Smooth muscle cell of the brain vasculature (primary cell): ENCODE measurements around the gene CHI3L2.

Experiments
- DNase-seq: peaks from one replicate; pipeline ENCODE4 v3.0.0-alpha.2; 2012; ENCODE audit warnings: low read depth, low spot score

CHI3L2 gene

GRCh38 chr1:111251570-111251969 lies 24.1 kb downstream of the CHI3L2 start:
- no peak for DNase-seq

DNA sequence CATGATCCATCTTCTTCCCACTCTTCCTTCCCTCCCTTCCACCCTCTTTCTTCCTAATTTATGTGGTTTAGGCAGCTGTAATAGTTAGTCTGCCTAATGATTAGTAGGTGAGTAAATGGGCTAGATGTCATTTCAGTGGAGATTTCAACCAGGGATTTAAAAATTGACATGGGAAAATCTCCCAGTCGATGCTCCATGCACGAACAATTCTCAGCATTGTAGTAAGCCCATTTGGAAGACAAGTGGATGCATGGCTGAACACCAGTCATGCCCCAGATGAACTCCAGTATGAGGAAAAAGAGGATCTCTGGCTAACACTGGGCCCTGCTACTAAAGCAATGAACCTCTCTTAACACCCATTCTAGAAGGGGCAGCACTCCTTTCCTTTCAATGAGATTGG lies 25.3 kb downstream of the CHI3L2 start:
- DNase-seq, result no peak

DNA sequence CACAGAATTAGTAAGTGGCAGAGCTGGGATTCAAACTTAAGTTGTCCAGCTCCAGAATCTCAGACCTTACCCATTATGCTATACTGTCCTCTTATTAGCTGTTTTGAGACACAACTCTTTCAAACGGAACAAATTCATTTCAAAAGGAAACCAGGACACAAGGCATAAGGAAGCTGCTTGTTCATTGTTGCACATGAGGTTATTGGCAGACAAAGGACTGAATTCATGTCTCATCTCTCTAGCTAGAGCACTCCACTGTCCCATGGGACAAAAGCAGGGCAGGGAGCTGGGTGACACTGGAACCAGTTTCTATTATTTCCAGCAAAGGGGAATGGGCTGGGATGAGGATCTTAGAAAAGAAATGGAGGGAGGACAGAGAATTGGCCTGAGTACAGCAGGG lies 26.4 kb downstream of the CHI3L2 start:
- DNase-seq, result no peak

DNA sequence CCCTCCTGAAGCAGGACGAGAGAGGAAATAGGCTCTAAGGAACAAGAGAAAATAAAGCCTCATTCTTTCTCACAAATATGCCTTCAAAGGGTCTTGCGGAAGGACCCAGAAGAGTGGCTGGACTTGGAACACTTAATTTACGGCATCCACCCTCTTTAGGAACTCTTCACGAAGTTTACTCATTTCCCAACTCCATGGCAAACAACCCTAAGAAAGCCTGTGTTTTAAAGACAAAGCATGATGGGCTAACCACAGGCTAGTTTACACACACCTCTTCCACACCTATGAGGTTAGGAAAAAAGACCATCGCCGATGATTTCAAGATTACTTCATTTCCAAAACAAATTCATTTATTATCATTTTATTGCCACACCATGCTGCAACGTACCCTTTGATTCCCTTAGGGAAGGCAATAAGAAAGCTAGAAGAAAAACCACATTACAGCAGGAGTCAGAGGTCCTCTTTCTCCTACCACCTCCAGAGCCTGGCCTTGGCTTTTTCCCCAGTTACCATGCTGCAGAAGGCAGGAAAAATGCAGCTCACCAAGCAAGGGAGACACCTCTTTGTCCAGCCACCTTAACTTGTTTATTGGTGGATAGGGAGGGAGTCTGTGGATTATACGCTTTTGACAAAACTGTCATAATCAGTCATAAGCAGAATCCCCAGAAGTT lies 29.6 kb downstream of the CHI3L2 start:
- no peak for DNase-seq

GRCh38 chr1:111267801-111268508 lies 40.4 kb downstream of the CHI3L2 start:
- DNase-seq, result no peak

GRCh38 chr1:111269825-111270406 lies 42.4 kb downstream of the CHI3L2 start:
- no peak for DNase-seq

DNA sequence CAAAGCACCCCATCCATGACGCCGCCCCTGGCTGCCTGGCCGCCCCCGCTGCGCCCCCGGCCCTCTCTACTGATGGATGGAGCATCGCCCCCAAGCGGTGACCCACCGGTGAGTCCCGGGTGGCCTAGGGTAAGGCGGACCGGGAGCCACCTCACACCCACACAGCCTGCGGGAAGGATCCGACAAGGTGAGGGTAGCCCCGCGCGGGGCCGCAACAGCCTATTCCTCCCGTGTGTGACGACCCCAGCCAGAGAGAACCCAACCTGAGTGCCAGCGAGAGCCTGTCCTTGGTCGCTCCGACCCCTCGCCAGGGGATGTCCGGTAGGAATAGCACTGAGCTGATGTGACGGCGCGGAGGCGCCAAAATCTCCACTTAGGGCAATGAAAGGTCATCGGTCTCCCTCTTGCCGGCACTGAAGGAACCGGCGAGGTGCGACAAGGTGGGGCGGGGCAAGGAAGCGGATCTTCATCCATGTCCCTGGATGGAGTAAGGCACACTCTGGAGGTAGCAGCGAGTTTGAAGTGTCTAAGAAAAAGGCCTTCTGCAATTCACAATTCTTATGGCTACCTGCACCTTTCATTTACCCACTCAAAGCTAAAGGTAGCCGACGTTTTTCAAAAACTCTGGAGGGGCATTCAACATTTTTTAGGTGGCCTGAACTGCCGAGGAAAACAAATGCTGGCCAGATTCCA lies 43.4 kb downstream of the CHI3L2 start:
- DNase-seq, result no peak

DNA sequence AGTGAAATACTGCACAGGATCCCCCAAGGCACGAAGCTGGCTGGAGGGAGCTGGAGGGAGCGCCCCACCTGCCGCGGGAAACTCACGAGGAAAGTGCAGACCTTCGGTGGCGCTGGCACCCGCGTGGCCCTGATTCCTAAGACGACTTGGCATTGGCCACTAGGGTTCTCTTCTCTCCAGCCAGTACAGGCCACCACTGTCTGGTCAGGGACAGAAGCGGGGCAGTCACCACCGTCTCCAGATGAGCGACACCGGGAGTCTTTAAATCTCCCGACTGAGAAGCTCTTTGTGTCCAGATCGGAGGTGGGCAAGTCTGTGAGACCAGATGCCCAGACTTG lies 43.9 kb downstream of the CHI3L2 start:
- no peak for DNase-seq

DNA sequence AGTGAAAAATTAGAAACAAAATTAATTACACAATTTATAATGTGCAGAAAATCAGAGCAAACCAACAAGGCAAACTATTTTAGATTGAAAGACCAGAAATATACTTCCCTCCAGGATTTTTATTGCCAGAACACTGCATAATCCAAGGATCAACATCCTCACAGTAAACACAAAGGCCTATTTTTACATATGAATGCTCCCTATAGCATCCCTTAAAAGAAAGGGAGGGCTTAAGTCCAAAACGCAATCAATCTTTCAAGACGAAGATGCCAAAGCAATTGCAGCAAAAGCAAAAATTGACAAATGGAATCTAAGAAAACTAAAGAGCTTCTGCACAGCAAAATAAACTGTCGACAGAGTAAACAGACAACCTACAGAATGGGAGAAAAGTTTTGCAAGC lies 44.6 kb downstream of the CHI3L2 start:
- DNase-seq, result no peak

GRCh38 chr1:111274653-111275052 lies 47.1 kb downstream of the CHI3L2 start:
- no peak for DNase-seq

DNA sequence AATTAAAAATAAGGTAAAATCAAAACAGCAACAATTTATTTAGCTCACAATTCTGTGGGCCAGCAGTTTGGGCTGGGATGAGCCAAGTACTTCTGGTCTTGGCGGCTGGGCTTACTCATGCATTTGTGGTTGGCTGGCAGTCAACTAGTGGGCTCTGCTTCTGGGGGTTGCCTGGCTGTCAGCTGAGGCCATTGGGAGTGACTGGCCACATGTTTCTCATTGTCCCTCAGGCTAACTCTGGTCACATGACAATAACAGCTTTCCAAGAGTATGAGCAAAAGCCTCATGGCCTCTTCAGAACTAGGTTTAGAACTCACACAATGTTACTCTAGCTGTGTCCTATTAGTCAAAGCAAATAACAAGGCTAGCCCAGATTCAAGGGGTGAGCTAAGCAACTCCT lies 47.6 kb downstream of the CHI3L2 start:
- DNase-seq, result no peak

DNA sequence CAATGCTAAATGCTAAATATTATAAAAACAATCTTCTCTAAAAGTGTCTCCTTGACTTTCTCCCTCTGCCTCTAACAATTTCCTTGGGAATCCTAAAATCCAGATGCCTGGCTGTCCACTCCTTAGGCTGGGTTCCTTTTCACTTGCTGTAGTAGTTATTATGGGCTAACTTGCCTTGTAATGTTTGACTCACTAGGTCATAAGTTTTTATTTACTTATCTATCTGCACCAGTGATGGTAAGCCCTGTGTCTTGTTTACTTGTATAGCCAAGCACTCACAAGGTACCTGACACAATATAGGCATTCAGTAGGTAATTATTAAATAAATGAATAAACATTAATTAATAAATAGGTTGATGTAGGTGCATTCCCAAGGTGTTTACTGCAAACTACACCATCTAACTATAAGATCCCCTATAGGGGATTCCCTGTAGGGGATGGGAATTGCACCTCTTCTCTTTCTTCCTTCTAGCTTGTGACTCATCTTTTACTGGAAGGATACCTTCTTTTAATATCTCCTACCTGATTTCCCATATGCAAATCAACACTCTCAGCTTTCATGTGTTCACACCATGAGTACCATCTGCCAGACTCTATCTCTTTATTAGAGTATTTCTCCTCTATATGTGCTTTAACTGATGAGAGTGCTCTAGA lies 48.4 kb downstream of the CHI3L2 start:
- no peak for DNase-seq

DNA sequence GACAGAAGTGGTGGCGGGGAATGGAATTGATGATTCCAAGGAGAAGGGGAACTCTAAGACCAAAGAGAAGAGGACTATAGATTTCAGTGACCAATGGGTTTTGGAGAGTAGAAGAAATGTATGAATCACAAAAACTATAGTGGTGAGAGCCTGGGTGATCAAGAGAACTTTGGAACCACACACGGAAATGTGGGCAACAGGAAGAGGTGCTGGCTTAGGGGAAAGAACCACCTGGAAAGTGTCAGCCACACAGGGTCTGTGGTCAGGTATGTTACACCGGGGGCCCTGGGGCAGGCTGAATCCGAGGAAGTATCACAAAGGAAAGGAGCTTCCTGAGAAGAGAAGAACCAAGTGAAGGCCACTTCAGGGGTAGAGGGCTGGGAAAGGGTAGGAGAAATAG lies 51.6 kb downstream of the CHI3L2 start:
- DNase-seq, result no peak

DNA sequence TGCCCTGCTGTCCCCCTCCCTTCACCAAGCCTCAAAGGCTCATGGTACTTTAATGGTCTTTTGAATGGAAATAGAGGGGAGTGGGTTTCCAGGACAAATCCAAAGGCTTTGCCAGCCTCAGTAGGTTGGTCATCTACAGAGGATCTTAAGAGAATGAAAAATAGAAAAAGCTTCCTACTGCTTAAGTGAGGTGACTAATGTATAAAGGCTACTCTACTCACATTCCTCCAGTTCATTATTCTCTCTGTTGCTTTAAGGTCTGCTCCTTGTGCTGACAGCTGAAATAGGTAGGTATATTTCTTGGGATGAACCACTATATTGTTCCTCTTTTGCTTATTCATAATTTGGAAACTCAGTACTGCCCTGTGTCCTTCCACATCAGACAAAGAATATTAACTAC lies 52.8 kb downstream of the CHI3L2 start:
- no peak for DNase-seq

DNA sequence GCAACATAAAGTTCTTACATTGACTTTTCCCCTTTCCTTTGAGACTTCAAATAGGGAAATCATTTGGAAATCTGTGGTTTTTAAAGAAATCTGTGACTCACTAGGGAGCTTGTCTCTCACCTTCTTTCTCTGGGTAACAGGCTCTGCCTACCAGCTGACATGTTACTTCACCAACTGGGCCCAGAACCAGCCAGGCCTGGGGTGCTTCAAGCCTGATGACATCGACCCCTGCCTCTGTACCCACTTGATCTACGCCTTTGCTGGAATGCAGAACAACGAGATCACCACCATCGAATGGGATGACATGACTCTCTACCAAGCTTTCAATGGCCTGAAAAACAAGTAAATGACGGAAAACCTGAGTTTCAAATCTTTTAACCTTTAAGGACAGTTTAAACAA lies 53.9 kb downstream of the CHI3L2 start:
- no peak for DNase-seq

GRCh38 chr1:111283838-111284237 lies 56.3 kb downstream of the CHI3L2 start:
- no peak for DNase-seq

DNA sequence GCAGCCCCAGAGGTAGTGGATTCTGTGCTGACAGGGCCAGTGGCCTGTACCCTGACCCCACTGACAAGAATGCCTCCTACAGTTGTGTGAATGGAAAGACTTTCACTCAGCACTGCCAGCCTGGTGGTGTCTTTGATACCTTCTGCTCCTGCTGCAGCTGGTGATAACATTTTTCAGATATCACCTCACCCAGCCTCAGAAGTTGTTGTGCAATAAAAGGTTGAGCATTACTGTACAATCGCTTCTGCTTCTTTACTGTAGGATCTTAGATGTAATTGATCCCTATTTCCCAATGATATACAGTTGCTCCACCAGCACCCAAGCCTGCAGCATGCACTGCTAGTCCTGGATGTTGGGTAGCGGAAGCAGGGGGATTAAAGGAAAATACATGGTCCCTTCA lies 58.4 kb downstream of the CHI3L2 start:
- no peak for DNase-seq

DNA sequence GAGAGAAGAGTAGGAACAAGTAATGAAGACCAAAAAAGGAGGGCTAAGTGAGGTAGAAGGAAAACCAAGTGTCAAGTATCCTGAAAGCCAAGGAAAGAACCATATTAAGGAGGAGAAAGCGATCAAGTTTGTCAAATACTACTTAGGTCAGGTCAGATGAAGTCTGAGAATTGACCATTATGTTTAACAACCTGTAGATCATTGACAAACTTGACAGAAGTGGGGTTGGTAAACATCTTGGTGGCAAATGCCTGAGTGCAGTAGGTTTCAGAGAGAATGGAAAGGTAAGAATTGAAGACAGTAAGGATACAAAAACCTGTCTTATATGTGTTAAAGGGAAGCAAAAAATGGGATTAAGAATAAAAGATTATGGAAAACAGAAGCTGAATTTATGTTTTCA lies 59.4 kb downstream of the CHI3L2 start:
- DNase-seq, result no peak

- DNase-seq, result no peak
Measured at GRCh38 chr1:111289371-111289770, 61.9 kb downstream of the CHI3L2 start.

- DNase-seq, result no peak
Measured at GRCh38 chr1:111290104-111290503, 62.6 kb downstream of the CHI3L2 start.

DNA sequence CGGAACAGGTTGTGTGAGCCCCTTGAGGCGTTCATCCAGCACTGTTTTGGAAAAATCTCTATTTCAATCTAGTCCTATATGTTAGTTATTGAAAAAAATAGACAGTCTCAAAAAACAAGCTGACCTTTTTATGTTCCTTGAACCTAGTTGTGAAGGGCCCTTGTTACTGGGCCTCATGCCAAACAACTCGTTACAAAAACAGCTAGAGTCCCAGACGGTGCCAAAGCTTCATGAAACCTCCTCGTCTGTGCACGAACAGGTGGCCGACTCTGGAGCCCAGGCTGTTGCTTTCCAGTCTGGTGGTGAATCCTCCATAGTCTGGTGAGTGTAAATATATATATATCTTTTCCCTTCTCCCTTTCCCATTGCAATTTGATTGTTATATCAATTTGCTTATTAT lies 63.1 kb downstream of the CHI3L2 start, which contains the start of gene CHIA:
TSS of gene CHIA (plus strand) at position 222 of the 400 bp plus-strand sequence. CDS start 19,617 bp downstream, outside the sequence.
- no peak for DNase-seq
